HCT116 (cell line): ENCODE data around the gene CTTNBP2NL.

Source experiments
- CTCF ChIP-seq, 3 experiments: fragments of 200-600 bp in 1 of 3; sonication (generic) in 1 of 3; IDR thresholded peaks in 2 of 3; conservative IDR thresholded peaks in 1 of 3; 2 replicates each; pipeline ENCODE4 v1.5.1; 2012 to 2017; ENCODE audit warnings: low read depth in 2 of 3, low read length in 2 of 3, antibody characterized with exemption in 1 of 3, borderline replicate concordance in 1 of 3, control low read depth in 1 of 3, mild to moderate bottlenecking in 1 of 3, mixed read lengths in 1 of 3, mixed run types in 1 of 3, moderate library complexity in 1 of 3; ENCODE audit not compliant: insufficient read depth in 1 of 3
- JUND ChIP-seq: IDR thresholded peaks from 2 replicates; pipeline ENCODE4 v1.6.1; 2012
- MAX ChIP-seq: IDR thresholded peaks from 2 replicates; pipeline ENCODE4 v1.6.1; 2012
- POLR2A ChIP-seq: IDR thresholded peaks from 2 replicates; pipeline ENCODE4 v1.7.0; 2011; ENCODE audit warnings: borderline replicate concordance; ENCODE audit not compliant: insufficient read depth, insufficient read length; ENCODE audit errors: extremely low read depth
- SP1 ChIP-seq: IDR thresholded peaks from 2 replicates; pipeline ENCODE4 v1.6.1; 2012; ENCODE audit warnings: low read depth
- YY1 ChIP-seq: IDR thresholded peaks from 2 replicates; pipeline ENCODE4 v1.6.1; 2011; ENCODE audit warnings: low read length, low read depth, moderate library complexity, mild to moderate bottlenecking; ENCODE audit not compliant: insufficient replicate concordance; ENCODE audit errors: extremely low read depth

- TF ChIP-seq CTCF (IDR thresholded peaks at IDR 0.05 in 2 of 3, conservative IDR thresholded peaks at IDR 0.05 in 1 of 3; ENCODE audit: borderline replicate concordance in 1 of 3, insufficient read depth in 1 of 3, low read depth in 2 of 3, low read length in 2 of 3) = no peak
- TF ChIP-seq YY1 = no peak
- no peak for TF ChIP-seq POLR2A
- no peak for TF ChIP-seq MAX
- no peak for TF ChIP-seq JUND
- no peak for TF ChIP-seq SP1
These were observed 110.3 kb downstream of the CTTNBP2NL start for GRCh38 chr1:112506306-112506705.
